ENCODE data around the gene TRPM3. TPM values are rescaled to one million over a fixed set of nuclear protein-coding genes. Genes with fewer than 3 reads are reported as not detected.
A peak's percentile ranks its signal among the peaks of the same experiment; 100 is the strongest.

TRPM3 gene
- total RNA-seq, 2 experiments from 2014 or later: not detected

DNA sequence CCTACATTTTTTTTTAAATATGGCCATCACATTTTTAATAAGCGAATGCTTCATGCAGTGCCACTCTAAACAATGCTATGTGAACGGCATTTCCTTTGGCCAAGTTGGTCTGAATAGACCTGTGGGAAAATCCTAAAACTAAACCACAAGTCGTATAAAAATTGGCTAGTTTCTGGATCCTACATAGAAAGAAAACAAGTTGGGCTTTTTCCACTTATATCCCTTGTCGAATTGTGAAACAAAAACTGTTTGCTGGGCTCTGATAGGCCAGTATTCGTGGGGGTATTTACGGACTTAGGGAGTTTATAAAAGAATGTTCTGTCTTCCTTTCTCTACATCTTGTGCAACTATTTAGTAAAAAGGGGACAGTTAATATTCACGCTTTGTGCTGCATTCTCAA, 553.9 kb downstream of the TRPM3 start:
- H3K9me3 Mint-ChIP-seq: no peaks in the 10 kb centered on the region
- Histone ChIP-seq H3K4me1 (ENCODE audit: insufficient read depth, low read length) (peaks cover 30% of the 10 kb centered on the region), H3K27ac (ENCODE audit: low read depth in 1 of 2, low read length in 2 of 2) (no peak overlapping the region), H3K4me3 (ENCODE audit: low read length) (no peak overlapping the region), H3K27me3 (ENCODE audit: control insufficient read depth in 1 of 2, insufficient read depth in 2 of 2, low read length in 2 of 2) (no peaks in the 10 kb centered on the region), H3K9me3 (ENCODE audit: control insufficient read depth in 1 of 2, insufficient read depth in 1 of 2, low read length in 2 of 2) (no peaks in the 10 kb centered on the region), H3K36me3 (ENCODE audit: insufficient read depth, low read length) (no peaks in the 10 kb centered on the region)
- TF ChIP-seq, protein P1, sequence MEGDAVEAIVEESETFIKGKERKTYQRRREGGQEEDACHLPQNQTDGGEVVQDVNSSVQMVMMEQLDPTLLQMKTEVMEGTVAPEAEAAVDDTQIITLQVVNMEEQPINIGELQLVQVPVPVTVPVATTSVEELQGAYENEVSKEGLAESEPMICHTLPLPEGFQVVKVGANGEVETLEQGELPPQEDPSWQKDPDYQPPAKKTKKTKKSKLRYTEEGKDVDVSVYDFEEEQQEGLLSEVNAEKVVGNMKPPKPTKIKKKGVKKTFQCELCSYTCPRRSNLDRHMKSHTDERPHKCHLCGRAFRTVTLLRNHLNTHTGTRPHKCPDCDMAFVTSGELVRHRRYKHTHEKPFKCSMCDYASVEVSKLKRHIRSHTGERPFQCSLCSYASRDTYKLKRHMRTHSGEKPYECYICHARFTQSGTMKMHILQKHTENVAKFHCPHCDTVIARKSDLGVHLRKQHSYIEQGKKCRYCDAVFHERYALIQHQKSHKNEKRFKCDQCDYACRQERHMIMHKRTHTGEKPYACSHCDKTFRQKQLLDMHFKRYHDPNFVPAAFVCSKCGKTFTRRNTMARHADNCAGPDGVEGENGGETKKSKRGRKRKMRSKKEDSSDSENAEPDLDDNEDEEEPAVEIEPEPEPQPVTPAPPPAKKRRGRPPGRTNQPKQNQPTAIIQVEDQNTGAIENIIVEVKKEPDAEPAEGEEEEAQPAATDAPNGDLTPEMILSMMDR (IDR thresholded peaks at IDR 0.05): no peak
- no peaks in the 10 kb centered on the region for H3K36me3 Mint-ChIP-seq (ENCODE audit: low read depth)
- intact Hi-C loops (cut with DNase I, micrococcal nuclease): loop anchor here in 1 of 2 experiments (10.0 kb wide), 1 partner anchor 313 kb away; the partner anchor contains the start of gene SMC5
- no peaks in the 10 kb centered on the region for H3K27me3 Mint-ChIP-seq
- H3K4me3 Mint-ChIP-seq: no peak overlapping the region
- ChIA-PET POLR2A (no interaction called here), CTCF (no interaction called here)
- H3K27ac Mint-ChIP-seq: no peak overlapping the region
- DNase-seq (no peak), ATAC-seq (ENCODE audit: poor library complexity) (no peak)
- peaks cover 42% of the 10 kb centered on the region for H3K4me1 Mint-ChIP-seq (ENCODE audit: low read depth)

GRCh38 chr9:70566751-70567150, 554.7 kb downstream of the TRPM3 start:
- ChIA-PET CTCF (interaction anchor here (1.3 to 2.0 kb wide), 2 partner anchors 9 to 35 kb away, joined by 3 to 6 read pairs; no protein-coding TSS in a partner anchor), POLR2A (interaction anchor here (1.4 to 5.9 kb wide), 2 partner anchors 147 to 155 kb away, joined by 5 to 61 read pairs; no protein-coding TSS in a partner anchor)
- no peak for DNase-seq
- Histone ChIP-seq H3K4me1 (ENCODE audit: insufficient read depth, low read length) (peaks cover 30% of the 10 kb centered on the region), H3K4me3 (ENCODE audit: low read length) (no peak overlapping the region), H3K27ac (ENCODE audit: low read depth in 1 of 2, low read length in 2 of 2) (no peak overlapping the region), H3K27me3 (ENCODE audit: control insufficient read depth in 1 of 2, insufficient read depth in 2 of 2, low read length in 2 of 2) (no peaks in the 10 kb centered on the region), H3K36me3 (ENCODE audit: insufficient read depth, low read length) (no peaks in the 10 kb centered on the region), H3K9me3 (ENCODE audit: control insufficient read depth in 1 of 2, insufficient read depth in 1 of 2, low read length in 2 of 2) (no peaks in the 10 kb centered on the region)
- no peak overlapping the region for H3K27ac Mint-ChIP-seq
- TF ChIP-seq, protein P1 (IDR thresholded peaks at IDR 0.05): no peak
- H3K4me3 Mint-ChIP-seq: no peak overlapping the region
- H3K36me3 Mint-ChIP-seq (ENCODE audit: low read depth): no peaks in the 10 kb centered on the region
- peaks cover 46% of the 10 kb centered on the region for H3K4me1 Mint-ChIP-seq (ENCODE audit: low read depth)
- no peak for ATAC-seq (ENCODE audit: poor library complexity)
- H3K9me3 Mint-ChIP-seq: no peaks in the 10 kb centered on the region
- intact Hi-C loops (cut with DNase I, micrococcal nuclease): loop anchor here in 1 of 2 experiments (10.0 kb wide), 1 partner anchor 312 kb away; the partner anchor contains the start of gene SMC5
- no peaks in the 10 kb centered on the region for H3K27me3 Mint-ChIP-seq

DNA sequence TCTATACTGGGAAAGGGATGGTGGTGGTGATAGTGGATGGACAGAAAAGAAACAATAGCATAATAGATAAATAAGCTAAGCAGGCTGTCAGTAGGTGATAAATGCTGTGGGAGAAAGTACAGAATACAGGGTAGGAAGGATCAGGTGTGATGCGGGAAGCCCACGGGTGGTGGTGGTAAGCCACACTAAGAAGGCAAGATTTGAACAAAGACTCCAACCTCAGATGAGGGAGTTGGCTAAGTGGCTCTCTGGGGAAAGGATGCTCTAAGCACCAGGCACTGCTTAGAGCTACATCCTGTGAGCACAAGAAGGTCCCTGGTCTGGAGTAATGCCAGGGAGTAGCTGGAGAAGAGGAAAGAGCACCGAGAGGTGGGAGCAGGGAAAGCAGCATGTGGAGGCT, 555.4 kb downstream of the TRPM3 start:
- Histone ChIP-seq H3K9me3 (ENCODE audit: control insufficient read depth in 1 of 2, insufficient read depth in 1 of 2, low read length in 2 of 2) (no peaks in the 10 kb centered on the region), H3K36me3 (ENCODE audit: insufficient read depth, low read length) (no peaks in the 10 kb centered on the region), H3K27me3 (ENCODE audit: control insufficient read depth in 1 of 2, insufficient read depth in 2 of 2, low read length in 2 of 2) (no peaks in the 10 kb centered on the region), H3K27ac (ENCODE audit: low read depth in 1 of 2, low read length in 2 of 2) (no peak overlapping the region), H3K4me1 (ENCODE audit: insufficient read depth, low read length) (peaks cover 30% of the 10 kb centered on the region), H3K4me3 (ENCODE audit: low read length) (no peak overlapping the region)
- Mint-ChIP-seq H3K27me3 (no peaks in the 10 kb centered on the region), H3K4me1 (ENCODE audit: low read depth) (peaks cover 52% of the 10 kb centered on the region), H3K9me3 (no peaks in the 10 kb centered on the region), H3K36me3 (ENCODE audit: low read depth) (no peaks in the 10 kb centered on the region), H3K27ac (peak overlapping the region; percentile 51), H3K4me3 (no peak overlapping the region)
- CTCF ChIA-PET: interaction anchor here (1.3 to 2.0 kb wide), 2 partner anchors 10 to 36 kb away, joined by 3 to 6 read pairs; no protein-coding TSS in a partner anchor
- DNase-seq (no peak), ATAC-seq (ENCODE audit: poor library complexity) (no peak)
- TF ChIP-seq, protein P1 (IDR thresholded peaks at IDR 0.05): no peak
- intact Hi-C loops (cut with DNase I, micrococcal nuclease): loop anchor here in 1 of 2 experiments (10.0 kb wide), 1 partner anchor 311 kb away; the partner anchor contains the start of gene SMC5
- POLR2A ChIA-PET: interaction anchor here (1.4 to 5.9 kb wide), 2 partner anchors 146 to 154 kb away, joined by 5 to 61 read pairs; no protein-coding TSS in a partner anchor

Data from CD4-positive, alpha-beta T cell (primary cell).